Mononuclear cell (primary cell): ENCODE results near the gene RSU1. TPM values are rescaled to one million over a fixed set of nuclear protein-coding genes. Genes with fewer than 3 reads are reported as not detected.
"Not testable (repeated sequence)": the region's sequence is repeated elsewhere in the genome, so short reads cannot be mapped to it uniquely, and the experiment has no call there.

Source experiments
- H3K27me3 ChIP-seq: 2 replicates; pipeline ENCODE4 v1.6.0; 2011; ENCODE audit warnings: low read length, control low read depth; ENCODE audit not compliant: insufficient read depth
- H3K4me1 ChIP-seq: 2 replicates; pipeline ENCODE4 v1.5.1; 2011; ENCODE audit warnings: mild to moderate bottlenecking, low read length, control low read depth; ENCODE audit not compliant: insufficient read depth
- H3K4me3 ChIP-seq: 2 replicates; pipeline ENCODE4 v1.5.1; 2011; ENCODE audit warnings: mild to moderate bottlenecking, low read length, moderate library complexity
- H3K9me3 ChIP-seq: 2 replicates; pipeline ENCODE4 v1.5.1; 2011; ENCODE audit warnings: low read depth, mild to moderate bottlenecking, control low read depth, low read length
- total RNA-seq: library from RNA; depleted of rRNA; stranded (reverse); fragments of >200 nt; gene quantifications from one replicate; pipeline ENCODE4 v1.2.3, GENCODE V29; 2012

RSU1 gene
- total RNA-seq, 1 donor = 80.0 TPM

GRCh38 chr10:16779384-16779915 is 37.8 kb downstream of the RSU1 start:
- peaks cover 5% of the 10 kb centered on the region for H3K4me1 ChIP-seq
- no peak overlapping the region for H3K4me3 ChIP-seq
- H3K27me3 ChIP-seq = no peaks in the 10 kb centered on the region
- no peaks in the 10 kb centered on the region for H3K9me3 ChIP-seq

GRCh38 chr10:16777473-16778370 is 39.5 kb downstream of the RSU1 start:
- no peaks in the 10 kb centered on the region for H3K9me3 ChIP-seq
- H3K4me3 ChIP-seq = no peak overlapping the region
- peaks cover 5% of the 10 kb centered on the region for H3K4me1 ChIP-seq
- H3K27me3 ChIP-seq = no peaks in the 10 kb centered on the region

- Histone ChIP-seq H3K27me3 (no peaks in the 10 kb centered on the region), H3K9me3 (no peaks in the 10 kb centered on the region), H3K4me1 (peaks cover 5% of the 10 kb centered on the region), H3K4me3 (no peak overlapping the region)
These were observed 40.3 kb downstream of the RSU1 start for GRCh38 chr10:16776896-16777295.

- H3K27me3 ChIP-seq = no peaks in the 10 kb centered on the region
- H3K9me3 ChIP-seq = no peaks in the 10 kb centered on the region
- peaks cover 5% of the 10 kb centered on the region for H3K4me1 ChIP-seq
- H3K4me3 ChIP-seq = no peak overlapping the region
These were observed 43.9 kb downstream of the RSU1 start for GRCh38 chr10:16773334-16773733.

- Histone ChIP-seq H3K9me3 (no peaks in the 10 kb centered on the region), H3K4me3 (no peak overlapping the region), H3K27me3 (no peaks in the 10 kb centered on the region), H3K4me1 (no peaks in the 10 kb centered on the region)
These were observed 46.6 kb downstream of the RSU1 start for GRCh38 chr10:16770670-16771069.

- Histone ChIP-seq H3K27me3 (no peaks in the 10 kb centered on the region), H3K4me1 (no peaks in the 10 kb centered on the region), H3K4me3 (no peak overlapping the region), H3K9me3 (no peaks in the 10 kb centered on the region)
These were observed 47.1 kb downstream of the RSU1 start for GRCh38 chr10:16770141-16770540.

- H3K9me3 ChIP-seq = no peaks in the 10 kb centered on the region
These were observed 47.9 kb downstream of the RSU1 start for GRCh38 chr10:16769331-16769730.

GRCh38 chr10:16768702-16769101 is 48.5 kb downstream of the RSU1 start:
- Histone ChIP-seq H3K27me3 (no peaks in the 10 kb centered on the region), H3K4me1 (no peaks in the 10 kb centered on the region), H3K4me3 (no peak overlapping the region), H3K9me3 (no peaks in the 10 kb centered on the region)

More at GRCh38 chr10:16769331-16769730, 47.9 kb downstream of the RSU1 start:
- H3K4me3 ChIP-seq = no peak overlapping the region
- no peaks in the 10 kb centered on the region for H3K4me1 ChIP-seq
- H3K27me3 ChIP-seq = no peaks in the 10 kb centered on the region

GRCh38 chr10:16765509-16766375 is 51.5 kb downstream of the RSU1 start:
- no peaks in the 10 kb centered on the region for H3K27me3 ChIP-seq
- no peaks in the 10 kb centered on the region for H3K9me3 ChIP-seq

GRCh38 chr10:16761300-16761699 is 55.9 kb downstream of the RSU1 start:
- Histone ChIP-seq H3K4me3 (no peak overlapping the region), H3K27me3 (no peaks in the 10 kb centered on the region), H3K9me3 (no peaks in the 10 kb centered on the region), H3K4me1 (no peaks in the 10 kb centered on the region)

More at GRCh38 chr10:16765509-16766375, 51.5 kb downstream of the RSU1 start:
- Histone ChIP-seq H3K4me3 (no peak overlapping the region), H3K4me1 (no peaks in the 10 kb centered on the region)

- H3K4me1 ChIP-seq = no peaks in the 10 kb centered on the region
- no peak overlapping the region for H3K4me3 ChIP-seq
- H3K27me3 ChIP-seq = no peaks in the 10 kb centered on the region
- H3K9me3 ChIP-seq = no peaks in the 10 kb centered on the region
These were observed 60.5 kb downstream of the RSU1 start for GRCh38 chr10:16756561-16757221.

GRCh38 chr10:16754765-16755164 is 62.5 kb downstream of the RSU1 start:
- no peaks in the 10 kb centered on the region for H3K27me3 ChIP-seq
- no peaks in the 10 kb centered on the region for H3K4me1 ChIP-seq
- H3K9me3 ChIP-seq = no peaks in the 10 kb centered on the region
- no peak overlapping the region for H3K4me3 ChIP-seq

- not testable (repeated sequence) for H3K9me3 ChIP-seq, H3K4me1 ChIP-seq, H3K27me3 ChIP-seq, H3K4me3 ChIP-seq
These were observed 64.4 kb downstream of the RSU1 start for GRCh38 chr10:16752849-16753248.

- Histone ChIP-seq H3K27me3 (no peaks in the 10 kb centered on the region), H3K9me3 (no peaks in the 10 kb centered on the region), H3K4me1 (no peaks in the 10 kb centered on the region), H3K4me3 (no peak overlapping the region)
These were observed 65.1 kb downstream of the RSU1 start for GRCh38 chr10:16752099-16752498.

- H3K27me3 ChIP-seq = no peaks in the 10 kb centered on the region
- no peaks in the 10 kb centered on the region for H3K4me1 ChIP-seq
- H3K4me3 ChIP-seq = no peak overlapping the region
- H3K9me3 ChIP-seq = no peaks in the 10 kb centered on the region
These were observed 66.0 kb downstream of the RSU1 start for GRCh38 chr10:16751244-16751643.
